Mesendoderm (in vitro differentiated cells): ENCODE results near the gene SWT1. TPM values are rescaled to one million over a fixed set of nuclear protein-coding genes. Genes with fewer than 3 reads are reported as not detected.

ENCODE experiments used
- small RNA-seq: library from polyadenylated mRNA; stranded (forward); fragments of <200 nt; extraction: miRNeasy Mini kit (QIAGEN cat#:217004); gene quantifications from one replicate; pipeline ENCODE3, GENCODE V24; 2013; ENCODE audit not compliant: insufficient read depth

SWT1 gene

Small RNA genes lying within 50 kb of the gene (small RNA-seq; reads per million reads assigned to genes)
- not detected for gene RF00019
